NCI-H2171 treated with DMSO at 0.1 percent for 48 hours (cell line): ENCODE data around the gene ICAM5.
"Not testable (repeated sequence)": the region's sequence is repeated elsewhere in the genome, so short reads cannot be mapped to it uniquely, and the experiment has no call there.

Source experiments
- DNase-seq: peaks from one replicate; lab custom pipeline; 2025; lab: John Stamatoyannopoulos, UW

ICAM5 gene, protein sequence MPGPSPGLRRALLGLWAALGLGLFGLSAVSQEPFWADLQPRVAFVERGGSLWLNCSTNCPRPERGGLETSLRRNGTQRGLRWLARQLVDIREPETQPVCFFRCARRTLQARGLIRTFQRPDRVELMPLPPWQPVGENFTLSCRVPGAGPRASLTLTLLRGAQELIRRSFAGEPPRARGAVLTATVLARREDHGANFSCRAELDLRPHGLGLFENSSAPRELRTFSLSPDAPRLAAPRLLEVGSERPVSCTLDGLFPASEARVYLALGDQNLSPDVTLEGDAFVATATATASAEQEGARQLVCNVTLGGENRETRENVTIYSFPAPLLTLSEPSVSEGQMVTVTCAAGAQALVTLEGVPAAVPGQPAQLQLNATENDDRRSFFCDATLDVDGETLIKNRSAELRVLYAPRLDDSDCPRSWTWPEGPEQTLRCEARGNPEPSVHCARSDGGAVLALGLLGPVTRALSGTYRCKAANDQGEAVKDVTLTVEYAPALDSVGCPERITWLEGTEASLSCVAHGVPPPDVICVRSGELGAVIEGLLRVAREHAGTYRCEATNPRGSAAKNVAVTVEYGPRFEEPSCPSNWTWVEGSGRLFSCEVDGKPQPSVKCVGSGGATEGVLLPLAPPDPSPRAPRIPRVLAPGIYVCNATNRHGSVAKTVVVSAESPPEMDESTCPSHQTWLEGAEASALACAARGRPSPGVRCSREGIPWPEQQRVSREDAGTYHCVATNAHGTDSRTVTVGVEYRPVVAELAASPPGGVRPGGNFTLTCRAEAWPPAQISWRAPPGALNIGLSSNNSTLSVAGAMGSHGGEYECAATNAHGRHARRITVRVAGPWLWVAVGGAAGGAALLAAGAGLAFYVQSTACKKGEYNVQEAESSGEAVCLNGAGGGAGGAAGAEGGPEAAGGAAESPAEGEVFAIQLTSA

GRCh38 chr19:10289836-10290356 lies at the start of gene ICAM5:
Gene ICAM5 (plus strand): TSS chr19:10289952. CDS start chr19:10290044, 92 bp downstream.
- no peak for DNase-seq

DNA sequence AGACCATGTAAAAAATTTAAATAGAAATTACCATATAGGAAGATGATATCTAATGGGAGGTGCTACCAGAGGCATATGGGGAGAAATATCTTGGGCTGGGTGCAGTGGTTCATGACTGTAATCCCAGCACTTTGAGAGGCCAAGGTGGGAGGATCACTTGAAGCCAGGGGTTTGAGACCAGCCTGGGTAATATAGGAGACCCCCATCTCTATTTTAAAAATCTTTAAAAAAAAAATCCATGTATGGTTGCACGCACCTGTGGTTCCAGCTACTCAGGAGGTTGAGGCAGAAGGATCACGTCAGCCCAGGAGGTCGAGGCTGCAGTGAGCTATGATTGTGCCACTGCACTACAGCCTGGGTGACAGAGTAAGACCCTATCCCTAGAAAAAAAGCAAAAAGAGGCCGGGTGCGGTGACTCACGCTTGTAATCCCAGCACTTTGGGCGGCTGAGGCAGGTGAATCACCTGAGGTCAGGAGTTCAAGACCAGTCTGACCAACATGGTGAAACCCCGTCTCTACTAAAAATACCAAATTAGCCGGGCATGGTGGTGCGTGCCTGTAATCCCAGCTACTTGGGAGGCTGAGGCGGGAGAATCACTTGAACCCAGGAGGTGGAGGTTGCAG lies 47.8 kb upstream of the ICAM5 start:
- DNase-seq: not testable (repeated sequence)

DNA sequence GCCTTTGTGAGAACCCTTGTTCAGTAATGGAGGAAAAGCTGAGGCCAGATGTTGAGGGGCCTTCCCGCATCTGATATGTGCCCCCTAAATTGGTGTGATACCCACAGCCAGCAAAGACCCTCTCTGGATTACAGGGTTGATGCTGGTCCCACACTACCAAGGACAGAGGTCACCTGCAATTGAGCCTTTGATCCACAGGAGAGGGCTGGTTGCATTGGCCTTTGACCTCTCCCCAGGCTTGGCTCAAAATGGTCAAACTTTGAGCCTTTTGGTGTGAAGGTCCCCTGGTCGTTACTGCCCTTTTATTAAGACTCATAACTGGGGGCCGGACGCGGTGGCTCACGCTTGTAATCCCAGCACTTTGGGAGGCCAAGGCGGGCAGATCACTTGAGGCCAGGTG lies 46.1 kb upstream of the ICAM5 start:
- no peak for DNase-seq

DNA sequence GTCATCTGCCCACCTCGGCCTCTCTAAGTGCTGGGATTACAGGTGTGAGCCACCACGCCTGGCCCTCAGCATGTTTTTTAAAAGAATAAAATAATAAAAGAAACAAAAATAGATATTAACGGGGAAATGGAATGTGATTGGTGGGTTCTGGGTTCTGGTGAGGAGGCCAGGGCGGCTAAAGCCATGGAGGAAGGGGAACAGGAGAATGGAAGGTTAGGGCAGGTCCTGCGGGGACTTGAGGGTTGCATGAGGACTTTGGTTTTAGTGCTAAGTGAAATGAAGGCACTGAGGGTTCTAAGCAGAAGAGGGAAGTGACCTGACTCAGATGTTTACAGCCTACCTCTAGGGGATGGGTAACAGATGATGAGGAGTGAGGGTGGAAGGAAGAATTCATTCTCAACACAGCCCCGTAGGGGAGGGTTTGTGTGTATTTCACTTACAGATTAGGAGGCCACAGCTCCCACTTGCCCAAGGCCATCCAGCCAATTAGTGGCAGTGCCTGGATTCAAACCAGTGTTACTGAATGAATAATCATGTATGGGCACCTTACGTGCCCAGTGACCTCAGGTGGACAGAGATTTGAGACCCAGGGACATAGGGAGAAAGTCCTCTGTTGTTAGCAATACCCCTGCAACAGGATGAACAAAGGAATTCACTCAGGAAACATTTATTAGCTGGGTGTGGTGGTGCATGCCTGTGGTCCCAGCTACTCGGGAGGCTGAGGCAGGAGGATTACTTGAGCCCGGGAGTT lies 44.4 kb upstream of the ICAM5 start:
- no peak for DNase-seq

- no peak for DNase-seq
Measured at GRCh38 chr19:10246511-10246910, 43.2 kb upstream of the ICAM5 start.

DNA sequence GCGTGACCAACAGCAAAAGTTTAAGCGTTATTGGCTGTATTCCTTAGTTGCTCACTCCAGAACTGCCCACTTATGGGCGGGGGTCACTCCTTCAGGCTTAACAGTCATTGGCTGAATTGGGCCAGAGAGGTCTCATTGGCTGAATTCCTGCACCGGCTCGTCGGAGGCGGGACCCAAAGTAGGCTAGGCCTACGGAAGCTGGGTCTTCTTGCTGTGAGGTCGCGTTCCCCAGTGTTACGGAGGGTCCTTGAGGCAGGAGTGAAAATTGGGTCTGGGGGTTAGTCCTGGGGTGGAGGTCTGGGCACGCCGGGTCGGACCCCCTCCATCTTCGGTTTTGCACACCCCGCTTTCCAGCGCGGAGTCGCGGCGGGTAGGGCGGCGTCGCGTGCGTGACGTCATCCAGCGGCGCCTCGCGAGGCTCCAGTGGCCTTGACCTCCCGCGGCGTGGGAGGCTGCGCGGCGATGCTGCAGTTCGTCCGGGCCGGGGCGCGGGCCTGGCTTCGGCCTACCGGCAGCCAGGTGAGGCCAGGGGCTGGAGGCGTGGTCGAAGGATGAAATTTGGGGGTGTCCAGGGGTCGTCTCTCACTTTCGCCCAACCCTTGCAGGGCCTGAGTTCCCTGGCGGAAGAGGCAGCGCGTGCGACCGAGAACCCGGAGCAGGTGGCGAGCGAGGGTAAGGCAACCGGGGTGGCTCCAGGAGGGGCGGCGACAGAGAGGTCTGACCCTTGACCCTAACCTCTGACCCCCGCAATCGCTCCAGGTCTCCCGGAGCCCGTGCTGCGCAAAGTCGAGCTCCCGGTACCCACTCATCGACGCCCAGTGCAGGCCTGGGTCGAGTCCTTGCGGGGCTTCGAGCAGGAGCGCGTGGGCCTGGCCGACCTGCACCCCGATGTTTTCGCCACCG lies 37.7 kb upstream of the ICAM5 start, which contains the start of gene MRPL4:
Gene MRPL4 (plus strand): TSS at position 423 of the 903 bp plus-strand sequence. CDS start 40 bp downstream, at position 463.
- DNase-seq: peak; percentile 99

DNA sequence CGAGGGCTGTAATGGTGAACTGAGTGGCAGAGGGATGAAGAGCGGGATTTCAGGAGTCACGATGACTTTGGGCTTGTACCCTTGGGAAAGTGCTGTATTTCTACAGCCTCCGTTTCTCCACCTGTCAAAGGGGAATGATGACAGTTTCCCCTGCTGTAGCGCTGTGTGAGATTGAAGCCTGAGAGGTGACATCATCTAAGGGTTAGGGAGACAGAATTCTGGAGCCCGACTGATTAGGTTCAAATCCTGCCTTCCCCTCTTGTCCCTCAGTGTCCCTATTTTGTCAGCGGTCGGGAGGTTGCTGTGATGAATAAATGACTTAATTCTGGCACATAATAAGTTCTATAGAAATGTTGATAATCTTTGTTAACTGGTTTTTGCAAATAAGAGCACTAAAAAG lies 37.0 kb upstream of the ICAM5 start:
- DNase-seq: no peak

DNA sequence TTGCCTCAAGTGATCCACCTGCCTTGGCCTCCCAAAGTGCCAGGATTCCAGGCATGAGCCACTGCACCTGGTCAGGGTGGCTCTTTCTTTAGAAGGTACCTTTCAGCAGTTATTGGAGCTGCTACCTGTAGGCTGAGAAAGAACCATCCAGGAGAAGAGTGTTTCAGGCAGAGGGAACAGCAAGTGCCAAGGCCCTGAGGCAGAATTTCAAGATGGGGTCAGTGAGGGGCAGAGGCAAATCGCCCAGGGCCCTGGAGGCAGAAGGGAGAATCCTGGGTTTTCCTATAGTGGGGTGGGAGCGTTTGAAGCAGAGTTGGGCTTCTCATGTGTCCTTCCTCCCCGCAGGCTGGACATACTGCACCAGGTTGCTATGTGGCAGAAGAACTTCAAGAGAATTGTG lies 35.5 kb upstream of the ICAM5 start:
- no peak for DNase-seq

- DNase-seq: no peak
Measured at GRCh38 chr19:10255358-10255757, 34.4 kb upstream of the ICAM5 start.

DNA sequence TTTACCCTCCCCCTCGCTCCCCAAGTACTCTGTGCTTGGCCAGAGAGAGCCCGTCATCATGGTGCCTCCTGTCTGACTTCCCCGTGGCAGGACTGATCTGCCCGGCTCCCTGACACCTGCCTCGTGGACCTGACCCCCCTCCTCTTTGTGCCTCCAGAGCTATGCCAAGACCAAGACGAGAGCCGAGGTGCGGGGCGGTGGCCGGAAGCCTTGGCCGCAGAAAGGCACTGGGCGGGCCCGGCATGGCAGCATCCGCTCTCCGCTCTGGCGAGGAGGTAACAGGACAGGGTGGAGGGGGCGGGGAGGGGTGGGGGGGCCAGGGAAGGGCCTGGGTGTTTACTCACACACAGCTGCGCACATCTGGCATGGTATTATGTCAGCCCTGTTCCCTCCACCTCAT lies 33.2 kb upstream of the ICAM5 start:
- DNase-seq: no peak

DNA sequence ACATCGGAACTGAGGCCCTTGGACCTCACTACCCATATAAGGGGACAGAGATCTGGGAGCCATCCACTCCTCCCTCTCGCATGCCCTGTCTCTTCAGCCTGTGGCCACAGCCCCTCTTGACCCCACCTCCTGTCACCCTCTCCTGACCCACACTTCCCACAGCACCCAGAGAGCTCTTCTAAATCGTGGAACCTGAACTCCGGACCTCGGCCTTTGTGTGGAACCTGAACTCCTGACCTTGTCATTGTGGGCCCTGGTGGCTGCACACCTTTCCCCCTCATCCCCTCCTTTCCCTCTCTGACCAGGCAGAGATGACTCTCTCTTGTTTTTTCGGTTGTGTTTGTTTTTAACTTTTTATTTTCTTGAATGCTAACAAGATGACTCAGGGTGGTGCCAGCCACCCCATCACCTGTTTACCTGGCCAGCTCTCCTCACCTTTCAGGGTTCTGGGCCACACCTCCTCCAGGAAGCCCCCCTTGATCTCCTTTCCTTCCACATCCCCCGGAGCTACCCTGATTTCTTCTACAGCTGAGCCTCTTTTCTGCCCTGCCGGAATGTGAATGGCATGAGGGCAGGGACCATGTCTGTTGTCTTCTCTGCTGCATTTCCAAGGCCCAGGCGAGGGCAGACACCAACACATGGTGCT lies 32.7 kb upstream of the ICAM5 start:
- DNase-seq: no peak

DNA sequence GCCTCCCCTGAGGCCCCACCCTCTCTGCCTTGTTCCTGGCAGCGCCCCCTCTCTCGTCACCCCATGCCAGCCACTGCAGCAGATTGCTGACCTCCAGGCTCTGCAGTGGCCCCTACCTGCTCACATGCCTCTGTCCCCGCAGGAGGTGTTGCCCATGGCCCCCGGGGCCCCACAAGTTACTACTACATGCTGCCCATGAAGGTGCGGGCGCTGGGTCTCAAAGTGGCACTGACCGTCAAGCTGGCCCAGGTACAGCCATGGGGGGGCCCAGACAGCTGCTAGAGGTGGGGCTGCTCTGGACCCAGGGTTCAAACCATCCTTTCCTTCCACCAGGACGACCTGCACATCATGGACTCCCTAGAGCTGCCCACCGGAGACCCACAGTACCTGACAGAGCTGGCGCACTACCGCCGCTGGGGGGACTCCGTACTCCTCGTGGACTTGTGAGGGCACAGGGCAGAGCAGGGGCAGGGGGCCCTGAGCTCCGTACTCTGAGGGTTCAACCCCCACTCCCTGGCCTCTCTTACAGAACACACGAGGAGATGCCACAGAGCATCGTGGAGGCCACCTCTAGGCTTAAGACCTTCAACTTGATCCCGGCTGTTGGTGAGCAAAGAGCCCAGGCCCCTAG lies 31.6 kb upstream of the ICAM5 start:
- no peak for DNase-seq

- peak; percentile 93 for DNase-seq
Measured at GRCh38 chr19:10259162-10259905, 30.4 kb upstream of the ICAM5 start.

- no peak for DNase-seq
Measured at GRCh38 chr19:10260141-10260584, 29.6 kb upstream of the ICAM5 start.

DNA sequence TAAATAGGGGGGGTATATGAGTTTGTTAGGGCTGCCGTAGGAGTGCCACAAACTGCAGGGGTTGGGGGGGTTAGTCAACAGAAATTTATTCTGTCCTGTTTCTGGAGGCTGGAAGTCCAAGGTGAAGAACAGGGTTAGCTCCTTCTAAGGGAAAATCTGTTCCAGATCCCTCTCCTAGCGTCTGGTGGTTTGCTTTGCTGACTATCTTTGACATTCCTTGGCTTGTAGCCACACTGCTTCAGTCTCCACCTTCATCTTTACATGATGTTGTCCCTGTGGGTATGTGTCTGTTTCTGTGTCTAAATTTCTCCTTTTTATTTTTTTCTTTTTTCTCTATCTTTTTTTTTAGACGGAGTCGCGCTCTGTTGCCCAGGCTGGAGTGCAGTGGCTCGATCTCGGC lies 27.0 kb upstream of the ICAM5 start:
- DNase-seq: no peak

DNA sequence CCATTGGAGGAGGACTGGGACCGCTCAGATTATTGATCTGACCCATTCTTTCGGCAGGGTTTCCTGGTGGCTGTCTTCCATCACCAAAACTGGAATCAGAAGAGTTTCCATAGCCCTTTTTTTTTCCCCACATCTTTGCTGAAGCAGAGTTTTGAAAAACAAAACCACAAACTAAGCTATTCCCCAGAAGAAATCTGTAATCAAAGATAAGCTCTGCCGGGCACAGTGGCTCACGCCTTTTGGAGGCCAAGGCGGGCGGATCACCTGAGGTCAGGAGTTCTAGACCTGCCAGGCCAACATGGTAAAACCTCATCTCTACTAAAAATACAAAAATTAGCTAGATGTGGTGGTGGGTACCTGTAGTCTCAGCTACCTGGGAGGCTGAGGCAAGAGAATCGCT lies 23.0 kb upstream of the ICAM5 start:
- no peak for DNase-seq

- DNase-seq: no peak
Measured at GRCh38 chr19:10268071-10268470, 21.7 kb upstream of the ICAM5 start.

DNA sequence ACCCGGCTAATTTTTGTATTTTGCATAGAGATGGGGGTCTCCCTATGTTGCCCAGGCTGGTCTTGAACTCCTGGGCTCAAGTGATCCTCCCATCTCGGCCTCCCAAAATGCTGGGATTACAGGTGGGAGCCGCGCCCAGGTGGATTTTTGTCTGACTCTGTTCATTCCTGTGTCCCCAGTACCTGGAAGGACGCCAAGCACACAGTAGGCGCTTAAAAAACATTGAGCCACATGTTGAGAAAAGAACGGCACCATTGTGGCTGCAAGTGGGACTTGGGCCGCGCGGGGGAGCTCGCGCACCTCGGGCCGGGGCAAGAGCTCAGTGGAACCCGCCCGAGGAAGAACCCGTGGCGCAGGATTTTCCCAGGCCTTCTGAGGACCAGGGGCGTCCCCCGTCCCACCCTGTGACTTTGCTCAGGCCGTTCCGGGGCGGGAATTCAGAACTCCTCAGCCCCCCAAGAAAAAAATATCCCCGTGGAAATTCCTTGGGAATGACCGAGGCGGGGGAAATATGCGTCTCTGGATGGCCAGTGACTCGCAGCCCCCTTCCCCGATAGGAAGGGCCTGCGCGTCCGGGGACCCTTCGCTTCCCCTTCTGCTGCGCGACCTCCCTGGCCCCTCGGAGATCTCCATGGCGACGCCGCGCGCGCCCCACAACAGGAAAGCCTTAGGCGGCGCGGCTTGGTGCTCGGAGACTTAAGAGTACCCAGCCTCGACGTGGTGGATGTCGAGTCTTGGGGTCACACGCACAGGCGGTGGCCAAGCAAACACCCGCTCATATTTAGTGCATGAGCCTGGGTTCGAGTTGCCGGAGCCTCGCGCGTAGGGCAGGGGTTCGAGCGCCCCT lies 20.2 kb upstream of the ICAM5 start:
- peak; percentile 57 for DNase-seq
